Testis (tissue), 3 donors: ENCODE results near the gene DEDD. TPM values are rescaled to one million over a fixed set of nuclear protein-coding genes. Genes with fewer than 3 reads are reported as not detected.

Source experiments
- DNase-seq: peaks from one replicate; pipeline ENCODE4 v3.0.0-alpha.2; 2019
- H3K27ac ChIP-seq, 2 donors: fragments of 200-600 bp; sonication (generic); one replicate each; pipeline ENCODE4 v1.5.1; 2019
- H3K27me3 ChIP-seq: fragments of 200-600 bp; sonication (generic); one replicate; pipeline ENCODE4 v1.5.1; 2019
- H3K36me3 ChIP-seq: fragments of 200-600 bp; sonication (generic); one replicate; pipeline ENCODE4 v1.5.1; 2017; ENCODE audit warnings: low read depth; ENCODE audit errors: missing control alignments
- H3K4me1 ChIP-seq: fragments of 200-600 bp; sonication (generic); one replicate; pipeline ENCODE4 v1.5.1; 2019
- H3K4me3 ChIP-seq, 2 donors: fragments of 200-600 bp; sonication (generic); one replicate each; pipeline ENCODE4 v1.5.1; 2017 to 2019
- H3K9me3 ChIP-seq: fragments of 200-600 bp; sonication (generic); one replicate; pipeline ENCODE4 v1.5.1; 2017
- POLR2A ChIP-seq: fragments of 450-650 bp; IDR thresholded peaks from one replicate; pipeline ENCODE4 v1.6.1; 2017; ENCODE audit warnings: antibody characterized with exemption, mild to moderate bottlenecking, moderate library complexity
- WGBS, 2 donors: methylation state at CpG; one replicate each; pipeline ENCODE4 v1.1.5; 2018; 5-methylcytosine and 5-hydroxymethylcytosine counted together
- intact Hi-C: fragments of 100-400 bp; cut with DNase I; formaldehyde crosslinking; loops from one replicate; pipeline ENCODE4 v1.15.1; 2023; ENCODE audit warnings: low total_unique reads
- polyA plus RNA-seq: library from polyadenylated mRNA; stranded (reverse); fragments of 350-450 nt; fragmentation: Illumina TruSeq; extraction: RNeasy Lipid Tissue Mini Kit (QIAGEN cat#74804); gene quantifications from one replicate; pipeline ENCODE4 v1.2.3, GENCODE V29; 2014; ENCODE audit warnings: low read depth, low replicate concordance; ENCODE audit not compliant: insufficient read depth
- total RNA-seq, 2 donors: library from RNA; depleted of rRNA; stranded (reverse); fragments of >200 nt; gene quantifications; one replicate each; pipeline ENCODE4 v1.2.3, GENCODE V29; 2016
- TF ChIP-seq, protein P1 (sequence below), 3 experiments: fragments of 450-650 bp in 2 of 3; fragments of 200-600 bp in 1 of 3; sonication (generic) in 1 of 3; IDR thresholded peaks; one replicate each; pipeline ENCODE4 v1.5.1; 2016 to 2019; ENCODE audit warnings: antibody characterized with exemption in 3 of 3, mild to moderate bottlenecking in 2 of 3, moderate library complexity in 1 of 3

DEDD gene
- total and polyA plus RNA-seq, 3 donors from 2014 or later = 53.8 to 92.7 (median 54.0) TPM

DNA sequence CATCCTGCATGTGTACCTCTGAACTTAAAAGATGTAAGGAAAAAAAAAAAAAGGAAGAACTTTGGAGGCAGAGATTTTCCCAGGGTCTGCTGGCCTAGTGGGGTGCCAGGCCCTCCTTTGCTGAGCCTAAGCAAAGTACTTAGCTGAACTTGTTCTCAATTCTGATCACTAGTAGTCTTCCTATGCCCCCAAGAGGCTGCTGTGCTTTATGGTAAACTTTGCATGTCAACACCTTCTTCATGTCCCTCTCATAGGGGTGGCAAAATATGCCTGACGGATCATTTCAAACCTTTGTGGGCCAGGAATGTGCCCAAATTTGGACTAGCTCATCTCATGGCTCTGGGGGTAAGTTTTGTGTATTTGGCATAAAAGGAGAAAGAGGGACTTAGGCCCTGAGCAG is 25.4 kb upstream of the DEDD start:
- intact Hi-C loops = no loop called here
- Histone ChIP-seq H3K4me3 (no peak overlapping the region), H3K27me3 (no peaks in the 10 kb centered on the region), H3K4me1 (peaks cover 44% of the 10 kb centered on the region), H3K27ac (no peak overlapping the region), H3K9me3 (no peaks in the 10 kb centered on the region), H3K36me3 (no peaks in the 10 kb centered on the region)
- TF ChIP-seq, protein P1, sequence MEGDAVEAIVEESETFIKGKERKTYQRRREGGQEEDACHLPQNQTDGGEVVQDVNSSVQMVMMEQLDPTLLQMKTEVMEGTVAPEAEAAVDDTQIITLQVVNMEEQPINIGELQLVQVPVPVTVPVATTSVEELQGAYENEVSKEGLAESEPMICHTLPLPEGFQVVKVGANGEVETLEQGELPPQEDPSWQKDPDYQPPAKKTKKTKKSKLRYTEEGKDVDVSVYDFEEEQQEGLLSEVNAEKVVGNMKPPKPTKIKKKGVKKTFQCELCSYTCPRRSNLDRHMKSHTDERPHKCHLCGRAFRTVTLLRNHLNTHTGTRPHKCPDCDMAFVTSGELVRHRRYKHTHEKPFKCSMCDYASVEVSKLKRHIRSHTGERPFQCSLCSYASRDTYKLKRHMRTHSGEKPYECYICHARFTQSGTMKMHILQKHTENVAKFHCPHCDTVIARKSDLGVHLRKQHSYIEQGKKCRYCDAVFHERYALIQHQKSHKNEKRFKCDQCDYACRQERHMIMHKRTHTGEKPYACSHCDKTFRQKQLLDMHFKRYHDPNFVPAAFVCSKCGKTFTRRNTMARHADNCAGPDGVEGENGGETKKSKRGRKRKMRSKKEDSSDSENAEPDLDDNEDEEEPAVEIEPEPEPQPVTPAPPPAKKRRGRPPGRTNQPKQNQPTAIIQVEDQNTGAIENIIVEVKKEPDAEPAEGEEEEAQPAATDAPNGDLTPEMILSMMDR (IDR thresholded peaks at IDR 0.05) = no peak
- TF ChIP-seq POLR2A = no peak
- 90 to 100% methylated on average over 1 of the region's 1 CpG for WGBS, 2 donors
- DNase-seq = no peak

DNA sequence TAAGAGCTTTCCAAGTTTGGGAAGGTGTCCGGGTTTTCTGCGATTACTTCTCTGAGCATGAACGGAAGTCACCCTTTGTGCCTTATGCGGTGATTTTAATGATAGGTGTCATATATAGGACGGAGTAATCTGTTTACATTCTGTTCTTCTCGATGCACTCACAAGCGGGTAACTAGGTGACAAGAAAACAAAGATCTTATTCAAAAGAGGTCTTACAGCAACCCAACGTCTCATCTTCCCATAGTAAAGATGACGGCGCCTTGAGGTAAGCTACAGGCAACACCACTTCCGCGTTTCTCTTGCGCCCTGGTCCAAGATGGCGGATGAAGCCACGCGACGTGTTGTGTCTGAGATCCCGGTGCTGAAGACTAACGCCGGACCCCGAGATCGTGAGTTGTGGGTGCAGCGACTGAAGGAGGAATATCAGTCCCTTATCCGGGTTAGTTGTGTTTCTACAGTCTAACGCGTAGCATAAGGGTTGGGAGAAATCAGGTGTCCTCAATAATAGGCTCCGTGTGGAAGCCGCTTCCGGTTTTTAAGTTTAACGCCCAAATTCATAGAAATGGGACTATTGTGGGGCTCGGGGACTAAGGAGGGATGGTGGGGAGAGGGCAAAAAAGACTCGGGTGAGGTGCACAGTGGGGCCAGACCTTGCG is 21.3 kb upstream of the DEDD start, which contains the start of gene UFC1:
Gene UFC1 (plus strand): TSS at position 297 of the 656 bp plus-strand sequence. CDS start 20 bp downstream, at position 317.
- Histone ChIP-seq H3K27ac (peak within 1 kb of the TSS; percentile 95 to 96), H3K27me3 (no peaks in the 10 kb centered on the region), H3K36me3 (no peaks in the 10 kb centered on the region), H3K9me3 (no peaks in the 10 kb centered on the region), H3K4me1 (peaks cover 25% of the 10 kb centered on the region), H3K4me3 (peak within 1 kb of the TSS; percentile 84 to 96)
- WGBS, 2 donors = 1% methylated on average over 29 to 33 of the region's 33 CpGs
- DNase-seq = peak; percentile 93
- TF ChIP-seq POLR2A = no peak
- TF ChIP-seq, protein P1 (IDR thresholded peaks at IDR 0.05) = no peak
- intact Hi-C loops = no loop called here

DNA sequence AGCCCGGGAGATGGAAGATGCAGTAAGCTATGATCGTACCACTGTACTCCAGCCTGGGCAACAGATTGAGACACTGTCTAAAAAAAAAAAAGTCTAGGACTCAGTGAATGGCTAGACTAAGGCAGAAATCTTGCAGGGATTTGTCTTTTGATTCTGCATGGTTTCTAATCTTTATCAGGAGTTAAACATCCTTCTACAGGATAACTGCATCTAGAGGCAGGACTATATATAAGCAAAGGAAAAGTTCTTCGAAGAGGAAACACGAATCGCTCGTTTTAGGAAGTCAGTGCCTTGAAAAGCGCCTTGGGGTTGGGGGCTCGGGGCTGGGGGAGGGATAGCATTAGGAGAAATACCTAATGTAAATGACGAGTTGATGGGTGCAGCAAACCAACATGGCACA is 20.7 kb upstream of the DEDD start:
- H3K27ac ChIP-seq = peak overlapping the region; percentile 95 to 96
- WGBS, 2 donors = 9 to 22% methylated on average over 9 of the region's 9 CpGs
- intact Hi-C loops = no loop called here
- no peaks in the 10 kb centered on the region for H3K9me3 ChIP-seq
- peaks cover 18% of the 10 kb centered on the region for H3K4me1 ChIP-seq
- peak overlapping the region; percentile 84 to 96 for H3K4me3 ChIP-seq
- H3K36me3 ChIP-seq = no peaks in the 10 kb centered on the region
- H3K27me3 ChIP-seq = no peaks in the 10 kb centered on the region
- no peak for DNase-seq
- TF ChIP-seq, protein P1 (IDR thresholded peaks at IDR 0.05) = no peak
- TF ChIP-seq POLR2A = no peak

DNA sequence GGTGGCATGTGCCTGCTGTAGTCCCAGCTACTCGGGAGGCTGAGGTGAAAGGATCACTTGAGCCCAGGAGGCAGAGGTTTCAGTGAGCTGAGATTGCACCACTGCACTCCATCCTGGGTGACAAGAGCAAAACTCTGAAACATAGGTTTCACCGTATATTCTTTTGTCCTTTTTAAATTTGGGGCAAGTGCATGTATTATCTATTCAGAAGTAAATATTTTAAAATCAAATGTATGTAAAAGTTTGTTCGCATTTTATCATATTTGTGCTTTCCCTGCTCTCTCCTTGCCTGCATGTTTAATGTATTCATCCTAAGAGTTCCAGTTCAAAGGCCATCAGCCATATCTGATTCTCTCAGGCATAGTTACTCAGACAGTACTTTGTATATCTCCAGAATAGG is 13.4 kb upstream of the DEDD start:
- WGBS, 2 donors = 84 to 90% methylated on average over 3 of the region's 3 CpGs
- DNase-seq = no peak
- Histone ChIP-seq H3K4me1 (no peaks in the 10 kb centered on the region), H3K27me3 (no peaks in the 10 kb centered on the region), H3K36me3 (no peaks in the 10 kb centered on the region), H3K27ac (no peak overlapping the region), H3K9me3 (no peaks in the 10 kb centered on the region), H3K4me3 (no peak overlapping the region)
- TF ChIP-seq, protein P1 (IDR thresholded peaks at IDR 0.05) = no peak
- TF ChIP-seq POLR2A = no peak
- intact Hi-C loops = no loop called here
